ENCODE results near the gene VPS45. TPM values are rescaled to one million over a fixed set of nuclear protein-coding genes. Genes with fewer than 3 reads are reported as not detected.

The VPS45 gene
- total and polyA plus RNA-seq, 2 experiments from 2014 or later, result 41.7 to 42.0 TPM

DNA sequence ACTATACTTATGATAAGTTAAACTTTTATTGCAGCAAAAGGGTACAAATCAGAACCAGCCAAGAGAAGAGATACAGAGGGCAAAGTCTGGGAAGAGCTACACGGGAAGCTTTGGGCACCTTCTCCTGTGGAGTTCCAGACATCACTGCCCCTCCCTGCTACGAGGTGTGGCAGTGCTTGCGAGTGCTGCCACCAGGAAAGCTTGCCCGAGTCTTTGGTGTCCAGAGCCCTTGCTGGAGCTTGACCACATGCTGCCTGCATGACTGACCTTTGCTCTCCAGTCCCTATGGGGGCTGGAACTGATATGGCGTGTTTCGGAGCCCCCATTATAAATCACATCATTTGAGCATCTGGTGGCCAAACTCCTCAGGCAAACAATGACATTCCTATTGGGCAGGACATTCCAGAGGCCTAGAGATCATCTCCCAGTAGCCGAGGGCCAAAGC, 105.6 kb downstream of the VPS45 start:
- TF ChIP-seq EZH2phosphoT487 (IDR thresholded peaks at IDR 0.05; ENCODE audit: insufficient read depth, low read depth) (no peak), EZH2 (IDR thresholded peaks at IDR 0.05; ENCODE audit: insufficient read depth, poor library complexity, severe bottlenecking) (no peak)
- Histone ChIP-seq H3K27me3 (replicated peaks; ENCODE audit: insufficient read depth) (no peaks in the 10 kb centered on the region), H3K4me3 (no peak overlapping the region), H3K9ac (no peak overlapping the region), H3K79me2 (ENCODE audit: insufficient read depth) (no peaks in the 10 kb centered on the region), H3F3A (ENCODE audit: insufficient read depth) (no peaks in the 10 kb centered on the region), H3K9me2 (ENCODE audit: insufficient read depth) (no peaks in the 10 kb centered on the region), H3K4me2 (ENCODE audit: unreplicated experiment) (no peak overlapping the region), H4K20me1 (ENCODE audit: insufficient read depth) (no peaks in the 10 kb centered on the region), H3K36me3 (ENCODE audit: low read depth) (no peaks in the 10 kb centered on the region), H2AFZ (peak overlapping the region; percentile 22; the same call in 1 of the 2 replicates), H3K27ac (no peak overlapping the region), H3K9me3 (ENCODE audit: low read depth) (no peaks in the 10 kb centered on the region), H3K4me1 (ENCODE audit: insufficient read depth) (no peaks in the 10 kb centered on the region)
- in situ Hi-C loops (cut with MboI), result loop anchor here (5.0 to 10.0 kb wide), 2 partner anchors 101 to 208 kb away; no protein-coding TSS in a partner anchor
- no peak for DNase-seq
- WGBS, 2 experiments (ENCODE audit: low coverage in 1 of 2, low lambda C conversion rate in 2 of 2, missing lambda C conversion rate in 2 of 2), result 64 to 71% methylated on average over 7 of the region's 7 CpGs

GRCh38 chr1:150176593-150176992, 109.0 kb downstream of the VPS45 start:
- TF ChIP-seq EZH2phosphoT487 (IDR thresholded peaks at IDR 0.05; ENCODE audit: insufficient read depth, low read depth) (no peak), EZH2 (IDR thresholded peaks at IDR 0.05; ENCODE audit: insufficient read depth, poor library complexity, severe bottlenecking) (no peak)
- H3K9ac ChIP-seq, result no peak overlapping the region
- no peaks in the 10 kb centered on the region for H4K20me1 ChIP-seq (ENCODE audit: insufficient read depth)
- WGBS, 2 experiments (ENCODE audit: low coverage in 1 of 2, low lambda C conversion rate in 2 of 2, missing lambda C conversion rate in 2 of 2), result 88 to 96% methylated on average over 3 of the region's 3 CpGs
- H3F3A ChIP-seq (ENCODE audit: insufficient read depth), result no peaks in the 10 kb centered on the region
- no peak overlapping the region for H3K4me3 ChIP-seq
- H3K4me2 ChIP-seq (ENCODE audit: unreplicated experiment), result no peak overlapping the region
- H3K79me2 ChIP-seq (ENCODE audit: insufficient read depth), result no peaks in the 10 kb centered on the region
- no peak overlapping the region for H3K27ac ChIP-seq
- no peaks in the 10 kb centered on the region for H3K4me1 ChIP-seq (ENCODE audit: insufficient read depth)
- no peak overlapping the region for H2AFZ ChIP-seq
- DNase-seq, result no peak
- in situ Hi-C loops (cut with MboI), result loop anchor here (10.0 kb wide), 1 partner anchor 212 kb away; no protein-coding TSS in a partner anchor
- H3K27me3 ChIP-seq (replicated peaks; ENCODE audit: insufficient read depth), result no peaks in the 10 kb centered on the region
- no peaks in the 10 kb centered on the region for H3K9me3 ChIP-seq (ENCODE audit: low read depth)
- H3K9me2 ChIP-seq (ENCODE audit: insufficient read depth), result no peaks in the 10 kb centered on the region
- H3K36me3 ChIP-seq (ENCODE audit: low read depth), result no peaks in the 10 kb centered on the region

DNA sequence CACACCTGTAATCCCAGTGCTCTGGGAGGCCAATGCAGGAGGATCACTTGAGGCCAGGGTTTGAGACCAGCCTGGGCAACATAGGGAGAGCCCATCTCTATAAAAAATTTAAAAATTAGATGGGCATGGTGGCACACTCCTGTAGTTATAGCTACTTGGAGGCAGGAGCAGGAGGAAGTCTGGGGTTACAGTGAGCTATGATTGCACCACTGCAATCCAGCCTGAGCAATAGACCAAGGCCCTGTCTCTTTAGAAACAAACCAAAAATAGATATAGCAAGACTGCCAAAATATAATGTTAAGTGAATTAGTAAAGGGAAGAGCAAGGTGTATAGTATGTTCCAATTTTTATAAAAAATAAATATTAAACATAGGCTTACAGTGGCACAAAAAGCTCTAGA, 111.0 kb downstream of the VPS45 start:
- Histone ChIP-seq H3K79me2 (ENCODE audit: insufficient read depth) (no peaks in the 10 kb centered on the region), H3K27me3 (replicated peaks; ENCODE audit: insufficient read depth) (no peaks in the 10 kb centered on the region), H4K20me1 (ENCODE audit: insufficient read depth) (no peaks in the 10 kb centered on the region), H3K9ac (no peak overlapping the region), H2AFZ (no peak overlapping the region), H3K4me2 (ENCODE audit: unreplicated experiment) (no peak overlapping the region), H3F3A (ENCODE audit: insufficient read depth) (no peaks in the 10 kb centered on the region), H3K9me2 (ENCODE audit: insufficient read depth) (no peaks in the 10 kb centered on the region), H3K36me3 (ENCODE audit: low read depth) (no peaks in the 10 kb centered on the region), H3K4me1 (ENCODE audit: insufficient read depth) (no peaks in the 10 kb centered on the region), H3K4me3 (no peak overlapping the region), H3K9me3 (ENCODE audit: low read depth) (no peaks in the 10 kb centered on the region), H3K27ac (no peak overlapping the region)
- in situ Hi-C loops (cut with MboI), result loop anchor here (10.0 kb wide), 1 partner anchor 214 kb away; no protein-coding TSS in a partner anchor
- DNase-seq, result no peak
- no peak for TF ChIP-seq EZH2phosphoT487 (IDR thresholded peaks at IDR 0.05; ENCODE audit: insufficient read depth, low read depth)
- TF ChIP-seq EZH2 (IDR thresholded peaks at IDR 0.05; ENCODE audit: insufficient read depth, poor library complexity, severe bottlenecking), result no peak

DNA sequence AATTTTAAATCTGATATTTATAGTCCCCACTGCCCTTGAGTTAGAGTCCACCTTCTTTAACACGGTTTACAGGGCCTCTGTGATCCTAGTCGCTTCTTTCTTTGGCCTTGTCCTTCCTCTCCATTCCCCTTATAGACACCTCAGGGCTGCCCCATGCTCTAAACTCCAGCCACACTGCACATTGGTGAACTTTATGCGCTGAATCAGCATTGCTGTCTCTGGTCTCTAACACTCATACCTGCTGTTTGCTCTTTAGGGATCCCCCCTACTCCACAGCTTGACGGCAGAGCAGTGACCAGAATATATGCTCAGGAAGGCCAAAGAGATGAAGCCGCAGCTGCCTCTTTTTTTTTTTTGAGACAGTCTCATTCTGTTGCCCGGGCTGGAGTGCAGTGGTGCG, 112.3 kb downstream of the VPS45 start:
- no peak overlapping the region for H3K9ac ChIP-seq
- H4K20me1 ChIP-seq (ENCODE audit: insufficient read depth), result no peaks in the 10 kb centered on the region
- no peaks in the 10 kb centered on the region for H3K27me3 ChIP-seq (replicated peaks; ENCODE audit: insufficient read depth)
- no peak for DNase-seq
- WGBS, 2 experiments (ENCODE audit: low coverage in 1 of 2, low lambda C conversion rate in 2 of 2, missing lambda C conversion rate in 2 of 2), result 78 to 83% methylated on average over 7 of the region's 7 CpGs
- H3K4me3 ChIP-seq, result no peak overlapping the region
- no peaks in the 10 kb centered on the region for H3K9me2 ChIP-seq (ENCODE audit: insufficient read depth)
- in situ Hi-C loops (cut with MboI), result loop anchor here (10.0 kb wide), 1 partner anchor 215 kb away; no protein-coding TSS in a partner anchor
- no peak overlapping the region for H3K27ac ChIP-seq
- no peaks in the 10 kb centered on the region for H3K36me3 ChIP-seq (ENCODE audit: low read depth)
- H3K4me1 ChIP-seq (ENCODE audit: insufficient read depth), result no peaks in the 10 kb centered on the region
- no peak overlapping the region for H2AFZ ChIP-seq
- TF ChIP-seq EZH2phosphoT487 (IDR thresholded peaks at IDR 0.05; ENCODE audit: insufficient read depth, low read depth), result no peak
- H3K4me2 ChIP-seq (ENCODE audit: unreplicated experiment), result no peak overlapping the region
- no peaks in the 10 kb centered on the region for H3F3A ChIP-seq (ENCODE audit: insufficient read depth)
- no peaks in the 10 kb centered on the region for H3K9me3 ChIP-seq (ENCODE audit: low read depth)
- no peaks in the 10 kb centered on the region for H3K79me2 ChIP-seq (ENCODE audit: insufficient read depth)

- no peak for DNase-seq
- no peaks in the 10 kb centered on the region for H3K4me1 ChIP-seq (ENCODE audit: insufficient read depth)
- H3K9me3 ChIP-seq (ENCODE audit: low read depth), result no peaks in the 10 kb centered on the region
- no peaks in the 10 kb centered on the region for H3K9me2 ChIP-seq (ENCODE audit: insufficient read depth)
- no peaks in the 10 kb centered on the region for H3F3A ChIP-seq (ENCODE audit: insufficient read depth)
- in situ Hi-C loops (cut with MboI), result no loop called here
- H4K20me1 ChIP-seq (ENCODE audit: insufficient read depth), result no peaks in the 10 kb centered on the region
- H2AFZ ChIP-seq, result no peak overlapping the region
- TF ChIP-seq EZH2 (IDR thresholded peaks at IDR 0.05; ENCODE audit: insufficient read depth, poor library complexity, severe bottlenecking), result no peak
- TF ChIP-seq EZH2phosphoT487 (IDR thresholded peaks at IDR 0.05; ENCODE audit: insufficient read depth, low read depth), result no peak
- H3K4me2 ChIP-seq (ENCODE audit: unreplicated experiment), result no peak overlapping the region
- no peak overlapping the region for H3K9ac ChIP-seq
- H3K79me2 ChIP-seq (ENCODE audit: insufficient read depth), result no peaks in the 10 kb centered on the region
- no peaks in the 10 kb centered on the region for H3K27me3 ChIP-seq (replicated peaks; ENCODE audit: insufficient read depth)
- 55 to 60% methylated on average over 5 of the region's 5 CpGs for WGBS, 2 experiments (ENCODE audit: low coverage in 1 of 2, low lambda C conversion rate in 2 of 2, missing lambda C conversion rate in 2 of 2)
- H3K36me3 ChIP-seq (ENCODE audit: low read depth), result no peaks in the 10 kb centered on the region
- H3K4me3 ChIP-seq, result no peak overlapping the region
- no peak overlapping the region for H3K27ac ChIP-seq
Measured at GRCh38 chr1:150180474-150180873, 112.9 kb downstream of the VPS45 start.
